IPS-15b (cell line): ENCODE results near the gene SEMA5B.

Experiments
- H3K27me3 ChIP-seq: one replicate; pipeline ENCODE4 v1.6.1; 2013; ENCODE audit warnings: low read length; ENCODE audit not compliant: control insufficient read depth, insufficient read depth
- H3K36me3 ChIP-seq: one replicate; pipeline ENCODE4 v1.6.1; 2013; ENCODE audit warnings: low read length; ENCODE audit not compliant: control insufficient read depth, insufficient read depth
- H3K4me1 ChIP-seq: one replicate; pipeline ENCODE4 v1.6.1; 2013; ENCODE audit warnings: mild to moderate bottlenecking, low read length; ENCODE audit not compliant: control insufficient read depth, insufficient read depth
- H3K4me3 ChIP-seq: one replicate; pipeline ENCODE4 v1.5.1; 2013; ENCODE audit warnings: low read depth, low read length
- H3K9ac ChIP-seq: one replicate; pipeline ENCODE4 v1.6.1; 2013; ENCODE audit warnings: low read depth, mild to moderate bottlenecking, low read length
- H3K9me3 ChIP-seq: one replicate; pipeline ENCODE4 v1.6.1; 2013; ENCODE audit warnings: mild to moderate bottlenecking, low read length; ENCODE audit not compliant: control insufficient read depth, insufficient read depth

Gene SEMA5B

DNA sequence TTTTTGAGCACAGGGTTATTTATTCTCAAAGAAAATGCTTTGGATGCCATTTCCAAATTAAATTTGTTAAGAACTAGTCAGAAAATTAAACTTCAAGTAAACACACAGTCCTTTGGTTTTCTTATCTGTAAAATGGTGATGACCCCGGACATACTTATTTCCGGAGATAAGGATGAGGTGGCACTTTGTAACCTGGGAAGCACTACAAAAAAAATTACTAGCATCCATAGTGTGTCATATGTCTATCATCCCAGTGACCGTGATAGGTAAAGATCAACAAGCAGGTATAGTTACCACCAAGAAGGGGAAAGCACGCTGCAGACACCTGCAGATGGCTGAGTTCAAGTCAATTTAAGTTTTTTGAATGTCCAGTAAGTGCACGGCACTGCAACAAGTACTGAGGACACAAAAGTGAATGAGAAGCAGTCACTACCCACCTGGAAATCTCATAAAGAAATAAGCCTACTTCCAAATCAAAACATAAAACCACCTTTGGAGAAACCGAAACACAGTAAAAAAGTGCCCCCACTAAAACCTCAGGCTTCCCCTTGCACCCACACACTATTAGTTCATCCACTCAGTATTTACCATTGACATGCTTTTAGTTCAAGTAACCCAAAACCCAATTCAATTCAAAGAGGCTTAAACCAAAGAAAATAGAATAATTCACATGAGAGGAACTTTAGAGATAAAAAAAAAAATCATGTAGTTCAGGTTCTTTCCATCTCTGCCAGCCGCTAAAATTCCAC, 24.6 kb downstream of the SEMA5B start:
- peaks cover 14% of the 10 kb centered on the region for H3K4me1 ChIP-seq

DNA sequence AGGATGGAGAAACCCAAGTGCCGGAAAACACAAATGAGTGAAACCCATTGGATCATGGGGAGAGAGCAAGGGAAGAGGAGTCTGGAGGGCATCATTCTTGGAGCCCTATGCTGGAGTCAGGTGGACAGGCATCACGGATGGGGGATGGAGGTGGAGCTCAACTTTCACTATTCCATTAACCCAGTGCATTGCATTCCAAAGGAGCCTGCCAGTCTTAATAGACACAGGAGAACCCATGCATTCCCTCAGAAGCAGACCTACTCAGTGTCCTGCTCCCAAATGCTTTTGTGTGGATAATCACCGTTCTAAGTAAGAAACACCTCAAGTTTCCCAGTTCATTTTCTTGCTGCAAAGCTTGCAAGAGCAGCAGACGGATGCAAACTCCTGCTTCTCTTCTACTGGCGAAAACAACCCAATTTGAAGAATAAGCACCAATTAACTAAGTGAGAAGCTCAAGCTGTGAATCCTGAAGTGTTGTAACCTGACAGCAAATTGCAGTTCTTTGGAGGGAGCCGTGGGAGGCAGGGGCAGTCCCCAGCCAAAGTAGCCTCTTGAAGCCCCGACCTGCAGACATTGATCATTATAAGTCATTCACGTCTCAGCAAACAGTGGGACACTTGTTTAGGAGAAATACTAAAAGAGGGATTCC, 25.3 kb downstream of the SEMA5B start:
- H3K9ac ChIP-seq, result no peak overlapping the region
- peaks cover 14% of the 10 kb centered on the region for H3K4me1 ChIP-seq
- H3K36me3 ChIP-seq, result no peaks in the 10 kb centered on the region
- no peaks in the 10 kb centered on the region for H3K27me3 ChIP-seq
- no peaks in the 10 kb centered on the region for H3K9me3 ChIP-seq
- H3K4me3 ChIP-seq, result no peak overlapping the region

More for the DNA sequence above, 24.6 kb downstream of the SEMA5B start:
- H3K36me3 ChIP-seq, result no peaks in the 10 kb centered on the region
- no peak overlapping the region for H3K4me3 ChIP-seq
- H3K27me3 ChIP-seq, result no peaks in the 10 kb centered on the region
- no peak overlapping the region for H3K9ac ChIP-seq
- H3K9me3 ChIP-seq, result no peaks in the 10 kb centered on the region

DNA sequence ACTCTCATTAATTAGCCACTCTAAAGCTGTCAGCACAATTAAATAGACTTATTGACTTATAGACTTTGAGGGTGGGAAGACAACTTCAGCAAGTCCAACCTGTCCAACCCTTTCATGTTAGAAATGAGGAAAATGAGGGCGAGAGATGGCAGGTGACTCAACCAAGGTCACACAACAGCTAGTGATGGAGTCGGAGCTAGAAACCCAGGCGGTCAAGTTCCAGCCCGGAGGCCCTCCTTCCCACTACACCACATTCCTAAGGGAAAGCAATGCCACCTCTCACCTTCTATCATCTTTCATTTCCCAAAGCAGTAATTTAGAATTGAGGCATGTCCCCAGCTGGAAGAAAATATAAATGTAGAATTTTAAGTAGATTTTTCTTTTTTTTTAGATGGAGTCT, 28.7 kb downstream of the SEMA5B start:
- H3K9ac ChIP-seq, result no peak overlapping the region
- H3K9me3 ChIP-seq, result no peaks in the 10 kb centered on the region
- H3K4me1 ChIP-seq, result peaks cover 14% of the 10 kb centered on the region
- no peaks in the 10 kb centered on the region for H3K36me3 ChIP-seq
- no peak overlapping the region for H3K4me3 ChIP-seq
- no peaks in the 10 kb centered on the region for H3K27me3 ChIP-seq

DNA sequence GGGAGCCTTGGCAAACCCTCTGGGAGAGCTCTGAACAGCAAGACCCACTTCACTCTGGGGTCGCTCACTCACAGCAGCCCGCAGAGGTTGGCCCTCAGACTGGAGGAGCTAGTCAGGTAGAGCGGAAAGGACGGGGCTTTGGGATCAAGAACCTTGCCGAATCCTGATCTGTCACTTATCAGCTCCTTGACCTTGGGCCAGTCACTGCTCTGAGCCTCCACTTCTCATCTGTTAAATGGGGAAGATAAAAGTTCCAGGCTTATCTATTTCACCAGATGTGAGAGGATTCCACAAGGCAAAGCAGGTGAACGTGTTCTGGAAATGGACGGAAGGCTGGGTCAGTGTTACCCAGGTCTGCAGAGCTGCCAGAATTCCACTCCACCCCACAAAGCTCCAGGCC, 29.4 kb downstream of the SEMA5B start:
- Histone ChIP-seq H3K9ac (no peak overlapping the region), H3K9me3 (no peaks in the 10 kb centered on the region), H3K27me3 (no peaks in the 10 kb centered on the region), H3K36me3 (no peaks in the 10 kb centered on the region), H3K4me3 (no peak overlapping the region), H3K4me1 (peaks cover 20% of the 10 kb centered on the region)

DNA sequence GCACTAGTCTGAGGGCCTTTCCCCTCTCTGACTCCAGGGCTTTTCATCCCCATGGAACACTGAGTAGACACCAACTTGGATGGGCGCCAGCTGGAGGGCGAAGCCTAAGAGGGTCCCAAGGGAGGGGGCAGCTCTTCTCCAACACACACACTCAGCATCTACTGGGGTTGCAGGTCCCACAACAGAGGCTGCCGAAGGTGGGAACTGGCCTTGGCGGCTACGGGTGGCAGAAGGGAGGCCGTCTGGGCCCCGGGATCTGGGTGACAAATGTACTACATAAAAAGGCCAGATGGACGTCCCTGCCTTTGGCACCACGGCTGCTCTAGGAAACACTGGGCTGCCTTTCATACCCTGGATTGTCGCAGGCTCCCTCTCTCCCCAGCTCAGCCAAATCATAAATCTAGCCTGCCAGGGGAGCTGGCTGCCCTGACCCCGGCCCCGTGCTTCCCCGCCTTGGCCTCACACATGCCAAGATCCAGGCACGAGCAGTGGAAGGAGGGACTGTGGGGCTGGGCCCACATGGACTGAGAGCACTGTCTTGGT, 31.5 kb downstream of the SEMA5B start:
- H3K4me1 ChIP-seq, result peaks cover 7% of the 10 kb centered on the region
- no peaks in the 10 kb centered on the region for H3K36me3 ChIP-seq
- H3K9me3 ChIP-seq, result no peaks in the 10 kb centered on the region
- H3K9ac ChIP-seq, result no peak overlapping the region
- no peak overlapping the region for H3K4me3 ChIP-seq
- no peaks in the 10 kb centered on the region for H3K27me3 ChIP-seq

DNA sequence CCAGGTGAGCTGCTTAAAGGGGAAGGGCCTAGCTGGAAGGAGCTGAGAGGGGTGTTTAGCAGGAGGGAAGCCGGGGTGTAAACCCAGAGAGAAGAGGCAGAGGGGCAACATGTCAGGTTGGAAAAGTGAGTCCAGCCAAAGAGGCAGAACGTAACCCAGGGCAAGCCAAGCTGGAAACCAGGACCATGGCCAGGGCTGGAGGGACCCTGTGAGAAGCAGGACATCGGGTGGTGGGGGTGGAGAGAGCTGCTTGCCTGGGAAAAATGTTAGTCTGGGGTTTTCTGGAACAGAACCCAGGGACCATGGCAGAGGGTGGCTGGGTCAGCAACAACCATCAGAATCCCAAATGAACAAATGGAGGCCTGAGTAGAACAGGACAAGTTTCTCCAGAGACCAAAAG, 32.6 kb downstream of the SEMA5B start:
- no peak overlapping the region for H3K9ac ChIP-seq
- no peak overlapping the region for H3K4me3 ChIP-seq
- H3K9me3 ChIP-seq, result no peaks in the 10 kb centered on the region
- no peaks in the 10 kb centered on the region for H3K36me3 ChIP-seq
- H3K4me1 ChIP-seq, result peaks cover 7% of the 10 kb centered on the region
- H3K27me3 ChIP-seq, result no peaks in the 10 kb centered on the region

DNA sequence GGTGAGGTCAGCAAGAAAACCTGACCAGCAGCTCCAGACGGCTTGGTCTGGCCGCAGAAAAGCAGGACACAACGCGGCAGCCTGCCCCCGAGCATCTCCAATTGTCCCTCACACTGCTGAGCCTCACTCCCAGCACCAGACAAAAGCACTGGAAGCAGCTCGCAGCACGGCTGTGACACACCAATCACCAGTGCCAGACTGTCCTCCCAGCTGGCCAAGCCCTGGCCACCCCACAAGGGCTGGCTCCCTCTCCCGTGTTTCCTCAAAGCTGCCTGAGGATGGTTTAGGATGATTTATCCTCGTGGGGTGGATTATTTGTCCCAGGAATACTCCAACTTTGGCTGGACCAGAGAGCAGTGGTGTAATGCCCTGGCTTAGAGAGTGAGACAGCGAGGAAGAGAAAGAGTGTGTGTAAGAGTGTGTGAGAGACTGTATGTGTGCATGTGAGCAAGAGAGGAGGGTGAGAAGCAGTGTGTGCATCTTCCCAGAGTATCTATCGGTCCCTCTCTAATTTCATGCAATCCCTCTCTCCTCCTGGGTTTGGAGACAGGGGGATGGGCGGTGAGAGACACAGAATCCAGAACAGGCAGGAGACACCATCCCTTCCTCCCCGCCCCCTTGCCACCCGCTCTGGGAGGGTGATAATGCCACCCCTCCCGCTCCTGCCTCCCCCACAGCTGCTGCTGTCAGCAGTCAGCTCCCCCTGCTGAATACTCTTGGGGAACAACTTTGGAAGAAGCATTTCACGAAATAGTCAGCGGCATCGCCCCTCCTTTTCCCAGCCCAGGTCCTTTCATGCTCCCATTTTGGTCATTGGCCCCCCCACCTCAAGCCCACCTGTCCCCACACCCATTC, 34.2 kb downstream of the SEMA5B start:
- no peaks in the 10 kb centered on the region for H3K36me3 ChIP-seq
- H3K27me3 ChIP-seq, result no peaks in the 10 kb centered on the region
- no peak overlapping the region for H3K4me3 ChIP-seq
- H3K9ac ChIP-seq, result no peak overlapping the region
- H3K9me3 ChIP-seq, result no peaks in the 10 kb centered on the region
- H3K4me1 ChIP-seq, result peaks cover 17% of the 10 kb centered on the region

DNA sequence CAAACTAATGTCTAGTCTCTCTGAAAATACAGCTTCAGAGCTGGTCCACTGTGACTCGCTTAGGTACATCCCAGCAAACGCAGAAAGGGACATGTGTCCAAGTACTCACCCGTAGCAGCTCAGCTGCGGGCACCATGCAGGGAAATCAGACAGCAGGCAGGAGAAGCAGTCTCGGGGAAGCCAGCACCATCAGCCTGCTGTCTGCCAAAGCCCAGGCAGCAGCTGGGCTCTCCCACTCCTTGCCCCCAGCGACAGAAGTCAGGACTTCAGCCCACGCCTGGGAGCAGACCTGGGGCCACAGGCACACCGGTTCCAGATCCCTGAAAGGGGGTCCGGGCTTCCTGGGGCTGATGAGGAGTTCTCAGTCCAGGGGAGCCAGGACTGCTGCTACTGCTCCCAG, 34.9 kb downstream of the SEMA5B start:
- Histone ChIP-seq H3K36me3 (no peaks in the 10 kb centered on the region), H3K4me1 (peaks cover 24% of the 10 kb centered on the region), H3K4me3 (no peak overlapping the region), H3K9ac (no peak overlapping the region), H3K27me3 (no peaks in the 10 kb centered on the region), H3K9me3 (no peaks in the 10 kb centered on the region)

DNA sequence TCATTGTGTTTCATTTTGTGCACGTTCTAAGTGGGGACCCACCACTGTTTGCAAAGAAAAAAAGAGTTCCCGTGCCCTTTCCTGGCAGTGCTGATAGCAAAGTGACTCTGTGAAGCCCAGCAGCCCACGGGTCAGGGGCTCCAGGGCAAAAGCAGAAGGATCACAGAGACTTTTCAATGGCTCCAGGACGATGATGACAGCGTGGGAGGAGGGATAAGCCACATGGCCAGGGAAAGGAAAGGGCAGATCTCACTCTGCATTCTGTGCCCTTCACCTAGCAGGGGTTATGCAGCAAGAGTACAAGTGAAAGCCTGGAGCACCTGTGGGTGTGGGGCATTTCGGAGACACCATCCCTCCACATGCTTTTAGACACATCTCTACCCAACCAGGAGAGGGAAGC, 35.4 kb downstream of the SEMA5B start:
- Histone ChIP-seq H3K36me3 (no peaks in the 10 kb centered on the region), H3K27me3 (no peaks in the 10 kb centered on the region), H3K9ac (no peak overlapping the region), H3K9me3 (no peaks in the 10 kb centered on the region), H3K4me3 (no peak overlapping the region), H3K4me1 (peaks cover 29% of the 10 kb centered on the region)

DNA sequence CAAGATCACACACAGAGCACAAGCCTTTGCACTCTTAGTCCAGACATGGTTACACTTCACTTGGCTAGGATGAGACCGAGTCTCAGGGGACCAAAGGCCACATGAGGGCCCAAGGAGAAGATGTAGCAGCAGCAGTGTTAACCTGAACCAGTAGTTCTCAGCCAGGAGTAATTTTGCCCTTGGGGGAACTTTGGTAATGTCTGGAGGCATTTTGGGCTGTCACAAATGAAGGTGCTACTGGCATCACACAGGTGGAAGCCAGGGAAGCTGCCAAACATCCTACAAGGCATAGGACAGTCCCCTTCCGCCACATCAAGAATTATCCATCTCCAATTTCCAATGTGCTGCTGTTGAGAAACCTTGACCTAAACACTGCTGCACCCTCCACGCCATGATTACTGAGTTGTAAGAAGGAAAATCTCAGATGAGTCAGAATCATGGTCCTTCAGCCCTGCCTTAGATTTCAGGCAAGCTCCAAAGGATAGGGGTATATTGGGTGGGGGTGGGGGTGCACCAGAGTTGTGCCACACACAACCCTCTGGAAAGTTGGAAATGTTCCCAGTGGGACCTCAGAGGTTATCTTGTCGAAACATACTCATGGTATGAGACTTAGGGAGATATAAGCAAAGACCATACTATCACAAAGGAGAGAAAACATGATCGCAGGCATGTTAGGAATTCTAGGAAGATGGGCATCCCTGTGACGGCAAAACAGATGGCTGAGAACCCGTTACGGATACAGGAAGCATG, 36.2 kb downstream of the SEMA5B start:
- H3K4me1 ChIP-seq, result peaks cover 34% of the 10 kb centered on the region
- H3K27me3 ChIP-seq, result no peaks in the 10 kb centered on the region
- no peaks in the 10 kb centered on the region for H3K9me3 ChIP-seq
- H3K9ac ChIP-seq, result no peak overlapping the region
- no peaks in the 10 kb centered on the region for H3K36me3 ChIP-seq
- H3K4me3 ChIP-seq, result no peak overlapping the region
